CD8-positive, alpha-beta memory T cell (primary cell): ENCODE data around the gene LGR4. TPM values are rescaled to one million over a fixed set of nuclear protein-coding genes. Genes with fewer than 3 reads are reported as not detected.
A peak's percentile ranks its signal among the peaks of the same experiment; 100 is the strongest.

Source experiments
- CTCF ChIA-PET: fragments of 350-600 bp; sonication (Branson Sonifier 250); formaldehyde crosslinking; loops from one replicate; lab custom pipeline; 2021; ENCODE audit warnings: antibody characterized with exemption; lab: Charles Lee
- POLR2A ChIA-PET: fragments of 350-600 bp; sonication (Branson Sonifier 250); formaldehyde crosslinking; loops from one replicate; lab custom pipeline; 2021; ENCODE audit warnings: antibody characterized with exemption; lab: Charles Lee
- DNase-seq, 5 donors: peaks; one replicate each; pipeline versions ENCODE4 v3.0.0 to v3.0.0-alpha.2; 2020 to 2022; ENCODE audit warnings: mixed read lengths in 1 of 5
- H3K27ac ChIP-seq: one replicate; pipeline ENCODE4 v1.7.0; 2013; ENCODE audit warnings: low read depth, mild to moderate bottlenecking, low read length, moderate library complexity
- H3K27me3 ChIP-seq: 2 replicates; pipeline ENCODE4 v1.7.0; 2013; ENCODE audit warnings: low read length, mild to moderate bottlenecking; ENCODE audit not compliant: insufficient read depth, poor library complexity, severe bottlenecking
- H3K36me3 ChIP-seq: 2 replicates; pipeline ENCODE4 v1.7.0; 2013; ENCODE audit warnings: mild to moderate bottlenecking, low read length, moderate library complexity; ENCODE audit not compliant: insufficient read depth
- H3K4me1 ChIP-seq: 2 replicates; pipeline ENCODE4 v1.7.0; 2013; ENCODE audit warnings: mild to moderate bottlenecking, low read length, moderate library complexity; ENCODE audit not compliant: insufficient read depth
- H3K4me3 ChIP-seq: 2 replicates; pipeline ENCODE4 v1.7.0; 2013; ENCODE audit warnings: mild to moderate bottlenecking, low read length
- H3K9me3 ChIP-seq: 2 replicates; pipeline ENCODE4 v1.7.0; 2013; ENCODE audit warnings: mild to moderate bottlenecking, low read length
- H3K27ac Mint-ChIP-seq, 8 donors: one replicate each; pipeline ENCODE4 v1.8.0; 2020 to 2021; ENCODE audit warnings: mixed read lengths in 8 of 8, mild to moderate bottlenecking in 6 of 8, inconsistent platforms in 3 of 8, moderate library complexity in 3 of 8
- H3K27me3 Mint-ChIP-seq, 2 donors: one replicate each; pipeline ENCODE4 v1.8.0; 2020 to 2021; ENCODE audit warnings: mixed read lengths in 2 of 2, mild to moderate bottlenecking in 1 of 2, moderate library complexity in 1 of 2
- H3K36me3 Mint-ChIP-seq, 3 donors: one replicate each; pipeline ENCODE4 v1.8.0; 2020 to 2021; ENCODE audit warnings: mixed read lengths in 3 of 3, inconsistent platforms in 1 of 3, mild to moderate bottlenecking in 1 of 3
- H3K4me1 Mint-ChIP-seq, 3 donors: one replicate each; pipeline ENCODE4 v1.8.0; 2020 to 2021; ENCODE audit warnings: mixed read lengths in 3 of 3, inconsistent platforms in 1 of 3, mild to moderate bottlenecking in 1 of 3
- H3K4me3 Mint-ChIP-seq, 7 donors: one replicate each; pipeline ENCODE4 v1.8.0; 2020 to 2021; ENCODE audit warnings: mixed read lengths in 7 of 7, mild to moderate bottlenecking in 6 of 7, moderate library complexity in 4 of 7, inconsistent platforms in 2 of 7
- H3K9me3 Mint-ChIP-seq, 5 donors: one replicate each; pipeline ENCODE4 v1.8.0; 2020 to 2022; ENCODE audit warnings: mixed read lengths in 5 of 5, mild to moderate bottlenecking in 3 of 5, moderate library complexity in 2 of 5, inconsistent platforms in 1 of 5
- polyA plus RNA-seq: library from polyadenylated mRNA; unstranded; fragments of 300-500 nt; fragmentation: Illumina TruSeq; gene quantifications from one replicate; pipeline ENCODE4 v1.2.3, GENCODE V29; 2021
- total RNA-seq, 2 experiments: library from RNA; stranded (reverse); gene quantifications; one replicate each; pipeline ENCODE4 v1.2.3, GENCODE V29; 2021

The LGR4 gene
- total and polyA plus RNA-seq, 3 experiments from 2014 or later: 0.04 to 0.39 (median 0.07) TPM

DNA sequence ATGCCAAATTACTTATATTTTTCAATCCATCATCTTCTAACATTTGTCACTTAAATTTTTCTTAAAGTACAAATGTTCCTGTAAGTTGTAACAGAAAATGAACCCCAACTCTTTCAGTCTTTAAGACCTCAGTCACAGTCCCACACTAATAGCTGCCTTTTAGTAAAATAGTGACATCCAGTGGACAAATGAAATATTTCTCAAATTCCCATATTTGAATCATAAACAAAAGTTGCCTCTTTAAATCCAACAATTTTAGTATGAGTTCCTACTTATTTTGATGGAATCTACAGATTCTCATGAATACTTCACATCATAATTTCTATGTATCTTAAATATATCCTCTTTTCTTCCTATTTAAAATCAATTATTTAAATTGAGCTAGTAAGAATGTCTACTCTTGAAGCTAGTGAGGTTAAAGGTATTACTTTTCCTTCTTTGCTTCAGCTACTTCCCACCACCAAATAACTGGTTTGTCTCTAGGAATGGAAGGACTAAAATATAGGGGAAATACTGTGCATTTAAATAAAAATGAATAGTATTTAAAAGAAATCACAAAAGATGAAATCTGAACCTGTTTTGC lies 24.8 kb upstream of the LGR4 start:
- Histone ChIP-seq H3K4me3 (no peak overlapping the region), H3K36me3 (peaks cover 12% of the 10 kb centered on the region), H3K9me3 (no peaks in the 10 kb centered on the region), H3K27me3 (no peaks in the 10 kb centered on the region), H3K27ac (no peak overlapping the region), H3K4me1 (no peaks in the 10 kb centered on the region)
- Mint-ChIP-seq H3K27me3 (no peaks in the 10 kb centered on the region), H3K27ac (peak overlapping the region in 2 of 8 donors; percentile 26 to 55), H3K36me3 (peaks cover 0 to 66% (median 6%) of the 10 kb centered on the region in 3 donors), H3K4me1 (peaks cover 24 to 39% (median 33%) of the 10 kb centered on the region in 3 donors), H3K4me3 (no peak overlapping the region), H3K9me3 (no peaks in the 10 kb centered on the region)
- POLR2A ChIA-PET: interaction anchor here (0.5 kb wide), 1 partner anchor 10 kb away, joined by 7 read pairs; no protein-coding TSS in a partner anchor
- CTCF ChIA-PET: interaction anchor here (1.6 to 6.3 kb wide), 3 partner anchors 12 to 314 kb away, joined by 4 to 47 read pairs (median 5); no protein-coding TSS in a partner anchor
- no peak for DNase-seq

DNA sequence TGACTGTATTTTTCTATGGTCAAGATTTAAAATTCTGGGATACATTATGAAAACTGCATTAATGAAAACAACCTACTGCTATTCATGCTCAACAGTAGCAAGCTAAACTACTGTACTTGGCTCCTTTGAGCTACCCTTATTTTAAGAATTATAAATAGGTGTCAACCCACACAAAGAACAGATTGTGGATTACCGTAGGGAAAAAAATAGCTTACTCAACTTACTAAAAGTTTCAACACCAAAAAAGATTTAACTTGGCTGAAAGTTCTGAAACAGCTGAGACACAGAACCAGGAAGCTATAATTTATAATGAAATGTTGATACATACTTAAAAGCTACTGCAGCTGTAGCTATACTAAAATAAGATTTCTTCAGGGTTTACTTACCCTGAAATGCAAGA lies 23.9 kb upstream of the LGR4 start:
- Histone ChIP-seq H3K27ac (no peak overlapping the region), H3K9me3 (no peaks in the 10 kb centered on the region), H3K36me3 (peaks cover 12% of the 10 kb centered on the region), H3K4me3 (no peak overlapping the region), H3K4me1 (no peaks in the 10 kb centered on the region), H3K27me3 (no peaks in the 10 kb centered on the region)
- H3K4me3 Mint-ChIP-seq: no peak overlapping the region
- no peaks in the 10 kb centered on the region for H3K27me3 Mint-ChIP-seq
- CTCF ChIA-PET: interaction anchor here (1.6 to 6.3 kb wide), 2 partner anchors 11 to 313 kb away, joined by 5 to 47 read pairs; no protein-coding TSS in a partner anchor
- POLR2A ChIA-PET: interaction anchor here (1.1 kb wide), 1 partner anchor 24 kb away, joined by 6 read pairs; the partner anchor contains the start of gene LGR4
- DNase-seq: no peak
- H3K27ac Mint-ChIP-seq: peak overlapping the region in 1 of 8 donors; percentile 32
- peaks cover 16 to 31% (median 25%) of the 10 kb centered on the region in 3 donors for H3K4me1 Mint-ChIP-seq
- H3K9me3 Mint-ChIP-seq: no peaks in the 10 kb centered on the region
- H3K36me3 Mint-ChIP-seq: peaks cover 0 to 67% (median 8%) of the 10 kb centered on the region in 3 donors

DNA sequence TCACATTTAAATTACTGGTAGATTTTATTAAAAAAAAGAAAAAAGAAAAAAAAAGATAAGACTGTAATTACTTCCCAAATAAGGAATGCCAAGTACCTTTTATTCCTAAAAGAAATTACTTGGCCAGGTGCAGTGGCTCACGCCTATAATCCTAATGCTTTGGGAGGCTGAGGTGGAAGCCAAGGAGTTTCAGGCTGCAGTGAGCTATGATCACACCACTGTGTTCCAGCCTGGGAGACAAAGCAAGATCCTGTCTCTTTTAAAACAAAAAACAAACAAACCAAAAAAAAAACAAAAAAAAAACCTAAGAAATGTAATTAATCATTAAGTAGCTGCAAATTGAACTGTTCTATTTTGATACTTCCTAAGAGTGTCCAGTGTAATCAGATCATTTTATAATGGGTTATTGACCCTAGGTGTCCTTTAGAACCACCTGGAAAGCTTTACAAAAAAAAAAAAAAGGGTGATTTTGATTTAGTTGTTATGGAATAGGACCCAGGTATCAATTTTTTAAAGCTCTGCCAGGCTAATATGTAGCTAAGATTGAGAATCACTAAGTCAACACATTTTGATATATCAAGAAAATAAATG lies 23.2 kb upstream of the LGR4 start:
- Histone ChIP-seq H3K4me1 (no peaks in the 10 kb centered on the region), H3K36me3 (peaks cover 11% of the 10 kb centered on the region), H3K9me3 (no peaks in the 10 kb centered on the region), H3K27ac (no peak overlapping the region), H3K4me3 (no peak overlapping the region), H3K27me3 (no peaks in the 10 kb centered on the region)
- H3K27ac Mint-ChIP-seq: peak overlapping the region in 3 of 8 donors; percentile 21 to 40 (median 32)
- no peak overlapping the region for H3K4me3 Mint-ChIP-seq
- DNase-seq: no peak
- no peaks in the 10 kb centered on the region for H3K27me3 Mint-ChIP-seq
- H3K36me3 Mint-ChIP-seq: peaks cover 0 to 71% (median 8%) of the 10 kb centered on the region in 3 donors
- no peaks in the 10 kb centered on the region for H3K9me3 Mint-ChIP-seq
- ChIA-PET POLR2A (interaction anchor here (1.1 kb wide), 1 partner anchor 23 kb away, joined by 6 read pairs; the partner anchor contains the start of gene LGR4), CTCF (interaction anchor here (1.6 to 6.3 kb wide), 2 partner anchors 10 to 313 kb away, joined by 5 to 47 read pairs; no protein-coding TSS in a partner anchor)
- peaks cover 15 to 31% (median 24%) of the 10 kb centered on the region in 3 donors for H3K4me1 Mint-ChIP-seq

DNA sequence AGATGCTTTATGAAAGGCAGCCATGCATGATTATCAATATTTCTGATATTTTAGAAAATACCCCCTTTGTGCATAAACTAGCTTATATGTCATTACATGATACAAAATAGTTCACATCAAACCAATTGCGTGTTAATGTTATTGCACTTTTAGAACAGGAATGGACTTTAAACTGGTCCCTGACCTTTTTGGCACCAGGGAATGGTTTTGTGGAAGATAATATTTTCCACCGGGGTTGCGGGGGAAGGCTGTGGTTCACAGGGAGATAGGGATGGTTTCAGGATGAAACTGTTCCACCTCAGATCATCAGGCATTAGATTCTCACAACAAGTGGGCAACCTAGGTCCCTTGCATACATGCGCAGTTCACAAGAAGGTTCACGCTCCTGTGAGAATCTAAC lies 16.5 kb upstream of the LGR4 start:
- CTCF ChIA-PET: no interaction called here
- POLR2A ChIA-PET: no interaction called here
- no peaks in the 10 kb centered on the region for H3K4me1 ChIP-seq
- no peak overlapping the region for H3K4me3 Mint-ChIP-seq
- no peak for DNase-seq
- no peak overlapping the region for H3K27ac ChIP-seq
- no peak overlapping the region for H3K4me3 ChIP-seq
- H3K27me3 ChIP-seq: no peaks in the 10 kb centered on the region
- no peaks in the 10 kb centered on the region for H3K9me3 Mint-ChIP-seq
- H3K27ac Mint-ChIP-seq: no peak overlapping the region
- H3K4me1 Mint-ChIP-seq: no peaks in the 10 kb centered on the region
- peaks cover 0 to 43% (median 2%) of the 10 kb centered on the region in 3 donors for H3K36me3 Mint-ChIP-seq
- H3K27me3 Mint-ChIP-seq: no peaks in the 10 kb centered on the region
- H3K36me3 ChIP-seq: no peaks in the 10 kb centered on the region
- H3K9me3 ChIP-seq: no peaks in the 10 kb centered on the region

DNA sequence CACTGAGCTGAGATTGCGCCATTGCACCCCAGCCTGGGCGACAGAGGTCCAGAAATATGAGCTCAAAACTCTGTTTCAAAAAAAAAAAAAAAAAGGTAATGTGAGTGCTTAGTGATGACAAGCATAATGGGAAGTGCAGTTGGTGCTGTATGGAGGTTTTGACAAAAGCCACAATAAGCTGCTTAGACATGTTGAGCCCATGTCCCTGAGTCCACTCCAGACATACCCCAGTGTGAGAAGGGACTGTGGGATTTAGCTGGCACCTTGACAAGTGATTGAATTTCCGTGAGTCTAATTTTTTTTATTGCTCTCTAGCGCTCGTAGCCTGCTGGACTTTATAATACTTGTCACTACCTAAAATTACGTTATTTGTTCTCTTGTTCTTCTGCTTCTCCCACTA lies 15.1 kb upstream of the LGR4 start:
- POLR2A ChIA-PET: interaction anchor here (1.2 kb wide), 1 partner anchor 9 kb away, joined by 7 read pairs; no protein-coding TSS in a partner anchor
- Mint-ChIP-seq H3K27ac (no peak overlapping the region), H3K4me1 (no peaks in the 10 kb centered on the region), H3K36me3 (peaks cover 0 to 32% (median 3%) of the 10 kb centered on the region in 3 donors), H3K9me3 (no peaks in the 10 kb centered on the region), H3K27me3 (no peaks in the 10 kb centered on the region), H3K4me3 (no peak overlapping the region)
- H3K4me3 ChIP-seq: no peak overlapping the region
- H3K27me3 ChIP-seq: no peaks in the 10 kb centered on the region
- no peak for DNase-seq
- H3K27ac ChIP-seq: no peak overlapping the region
- H3K4me1 ChIP-seq: no peaks in the 10 kb centered on the region
- no peaks in the 10 kb centered on the region for H3K36me3 ChIP-seq
- no peaks in the 10 kb centered on the region for H3K9me3 ChIP-seq
- CTCF ChIA-PET: interaction anchor here (5.6 kb wide), 1 partner anchor 10 kb away, joined by 47 read pairs; no protein-coding TSS in a partner anchor

DNA sequence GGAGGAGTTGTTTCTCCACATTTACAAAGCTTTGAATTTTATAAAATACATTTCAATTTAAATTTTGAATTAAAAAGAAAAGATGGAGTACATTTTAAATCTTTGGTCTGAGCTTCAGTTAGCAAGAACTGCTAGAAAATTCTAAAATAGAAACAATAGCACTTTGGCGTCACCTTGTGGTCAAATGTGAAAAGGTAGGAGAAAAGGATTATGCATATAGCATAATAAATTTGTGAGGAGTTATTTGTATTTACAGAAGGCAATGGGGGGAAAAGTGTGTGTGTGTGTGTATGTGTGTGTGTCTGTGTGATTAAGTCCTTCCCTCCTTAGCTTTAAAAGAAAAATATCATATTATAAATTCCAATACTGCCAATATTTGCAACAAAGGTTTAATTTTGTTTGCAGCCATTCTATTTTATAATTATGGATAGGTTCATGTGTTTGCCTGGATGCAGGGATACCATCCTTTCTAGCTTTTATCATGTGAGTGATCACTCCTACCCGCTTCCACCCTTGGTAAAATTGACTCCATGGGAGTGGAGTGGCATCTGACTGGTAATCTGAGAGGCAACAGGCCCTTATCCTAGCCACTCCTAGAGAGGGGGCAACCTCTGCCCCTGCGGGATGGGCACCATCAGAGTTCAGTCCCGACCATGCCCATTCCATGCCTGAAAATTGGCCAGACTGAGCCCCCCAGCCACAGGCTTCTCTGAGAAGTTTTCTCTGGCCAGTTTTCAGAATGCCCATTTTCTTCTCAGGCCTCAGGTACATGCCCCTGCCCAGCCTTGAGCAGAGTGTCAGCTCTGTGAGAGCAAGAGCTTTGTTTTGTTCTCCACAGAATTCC lies 13.6 kb upstream of the LGR4 start:
- H3K4me3 ChIP-seq: no peak overlapping the region
- ChIA-PET CTCF (interaction anchor here (0.7 to 5.6 kb wide), 8 partner anchors 9 to 305 kb away, joined by 3 to 47 read pairs (median 6); partner anchors contain the start of gene LGR4), POLR2A (interaction anchor here (1.2 kb wide), 1 partner anchor 11 kb away, joined by 7 read pairs; no protein-coding TSS in a partner anchor)
- H3K9me3 ChIP-seq: no peaks in the 10 kb centered on the region
- H3K27ac Mint-ChIP-seq: no peak overlapping the region
- H3K4me3 Mint-ChIP-seq: no peak overlapping the region
- no peaks in the 10 kb centered on the region for H3K36me3 ChIP-seq
- H3K4me1 Mint-ChIP-seq: no peaks in the 10 kb centered on the region
- H3K36me3 Mint-ChIP-seq: peaks cover 0 to 19% (median 2%) of the 10 kb centered on the region in 3 donors
- no peaks in the 10 kb centered on the region for H3K4me1 ChIP-seq
- H3K9me3 Mint-ChIP-seq: no peaks in the 10 kb centered on the region
- no peaks in the 10 kb centered on the region for H3K27me3 Mint-ChIP-seq
- DNase-seq: peak in 3 of 5 donors; percentile 7 to 41 (median 25)
- no peak overlapping the region for H3K27ac ChIP-seq
- H3K27me3 ChIP-seq: no peaks in the 10 kb centered on the region

DNA sequence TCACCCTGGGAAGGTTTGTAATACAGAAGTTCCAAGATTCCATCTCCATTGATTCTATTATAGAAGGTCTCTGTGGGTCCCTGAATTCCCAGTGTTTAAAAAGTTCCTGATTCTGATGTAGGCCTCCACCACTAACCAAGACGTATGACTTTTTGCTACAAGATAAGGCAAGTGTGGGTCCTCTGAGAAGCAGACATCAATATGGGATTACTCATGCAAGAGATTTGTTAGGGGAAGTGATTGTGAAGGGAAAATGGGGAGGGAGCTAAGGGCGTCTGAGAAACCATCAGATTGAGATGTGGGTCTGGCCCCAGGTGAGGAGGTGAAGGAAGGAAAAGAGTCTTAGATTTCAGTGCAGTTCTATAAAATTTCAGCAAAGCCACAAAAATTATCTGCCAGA lies 10.2 kb upstream of the LGR4 start:
- H3K36me3 ChIP-seq: no peaks in the 10 kb centered on the region
- no peak overlapping the region for H3K27ac ChIP-seq
- POLR2A ChIA-PET: no interaction called here
- no peaks in the 10 kb centered on the region for H3K4me1 Mint-ChIP-seq
- CTCF ChIA-PET: interaction anchor here (5.6 kb wide), 1 partner anchor 15 kb away, joined by 47 read pairs; no protein-coding TSS in a partner anchor
- H3K4me3 Mint-ChIP-seq: no peak overlapping the region
- H3K27ac Mint-ChIP-seq: no peak overlapping the region
- no peak for DNase-seq
- H3K36me3 Mint-ChIP-seq: peaks cover 0 to 2% (median 0%) of the 10 kb centered on the region in 3 donors
- H3K4me3 ChIP-seq: no peak overlapping the region
- H3K4me1 ChIP-seq: no peaks in the 10 kb centered on the region
- H3K27me3 Mint-ChIP-seq: peaks cover 0 to 1% of the 10 kb centered on the region in 2 donors
- H3K9me3 Mint-ChIP-seq: no peaks in the 10 kb centered on the region
- no peaks in the 10 kb centered on the region for H3K9me3 ChIP-seq
- no peaks in the 10 kb centered on the region for H3K27me3 ChIP-seq
